Measurements from ENCODE around the gene PBX1.

The PBX1 gene

GRCh38 chr1:164667600-164667999 lies 108.6 kb downstream of the PBX1 start:
- DNase-seq (ENCODE audit: low read depth, low spot score): no peak

- DNase-seq (ENCODE audit: low read depth, low spot score): no peak
Measured at GRCh38 chr1:164668491-164669400, 109.8 kb downstream of the PBX1 start.

GRCh38 chr1:164670026-164670425 lies 111.0 kb downstream of the PBX1 start:
- DNase-seq (ENCODE audit: low read depth, low spot score): no peak

- no peak for DNase-seq (ENCODE audit: low read depth, low spot score)
Measured at GRCh38 chr1:164670786-164671185, 111.8 kb downstream of the PBX1 start.

- DNase-seq (ENCODE audit: low read depth, low spot score): no peak
Measured at GRCh38 chr1:164671323-164671965, 112.5 kb downstream of the PBX1 start.

GRCh38 chr1:164671966-164672571 lies 113.1 kb downstream of the PBX1 start:
- no peak for DNase-seq (ENCODE audit: low read depth, low spot score)

DNA sequence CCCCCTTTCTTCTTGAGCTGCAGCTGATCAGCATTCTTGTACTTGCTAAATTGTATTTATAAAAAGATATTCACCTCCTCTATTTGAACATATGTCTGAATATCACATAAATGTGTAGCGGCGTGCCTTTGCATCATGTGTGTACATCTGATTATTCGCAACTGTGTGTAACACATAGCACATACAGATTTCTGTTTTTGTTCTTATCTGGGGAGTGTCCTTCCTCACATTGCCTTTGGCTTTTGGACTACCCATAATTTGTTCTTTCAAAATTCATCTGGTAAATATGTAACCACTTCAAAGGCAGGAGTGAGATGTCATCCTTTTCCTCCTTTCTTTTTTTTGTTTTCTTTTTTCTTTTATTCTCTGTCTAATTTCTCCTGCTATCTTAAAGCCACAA lies 113.6 kb downstream of the PBX1 start:
- DNase-seq (ENCODE audit: low read depth, low spot score): no peak

DNA sequence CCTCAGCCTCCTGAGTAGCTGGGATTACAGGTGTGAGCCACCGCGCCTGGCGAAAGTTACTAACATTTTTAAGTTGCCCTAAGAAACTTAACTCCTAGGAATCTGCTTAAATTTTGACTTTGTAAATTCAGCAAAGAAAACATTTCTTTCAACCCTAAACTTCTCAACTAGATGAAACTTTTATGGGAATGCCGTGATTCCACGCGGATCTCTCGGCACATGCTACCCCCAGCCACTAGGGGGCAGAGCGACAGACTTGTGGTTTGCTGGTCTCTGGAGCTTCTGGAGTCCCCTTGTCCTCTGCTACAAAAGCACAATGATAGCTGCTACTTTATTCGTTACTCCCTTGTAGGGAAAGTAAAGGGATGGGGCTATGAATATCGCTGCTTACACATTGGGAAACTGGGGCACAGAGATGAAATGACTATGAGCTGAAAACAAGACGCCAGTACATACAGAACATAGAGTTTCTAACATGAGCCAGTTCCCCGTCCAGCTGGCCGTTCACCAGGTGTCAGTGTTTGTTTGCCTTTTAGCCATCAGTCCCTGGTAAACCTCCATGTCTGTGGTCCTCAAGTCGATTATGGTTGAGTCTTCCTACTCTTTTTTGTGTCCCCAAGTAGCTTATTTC lies 114.7 kb downstream of the PBX1 start:
- no peak for DNase-seq (ENCODE audit: low read depth, low spot score)

DNA sequence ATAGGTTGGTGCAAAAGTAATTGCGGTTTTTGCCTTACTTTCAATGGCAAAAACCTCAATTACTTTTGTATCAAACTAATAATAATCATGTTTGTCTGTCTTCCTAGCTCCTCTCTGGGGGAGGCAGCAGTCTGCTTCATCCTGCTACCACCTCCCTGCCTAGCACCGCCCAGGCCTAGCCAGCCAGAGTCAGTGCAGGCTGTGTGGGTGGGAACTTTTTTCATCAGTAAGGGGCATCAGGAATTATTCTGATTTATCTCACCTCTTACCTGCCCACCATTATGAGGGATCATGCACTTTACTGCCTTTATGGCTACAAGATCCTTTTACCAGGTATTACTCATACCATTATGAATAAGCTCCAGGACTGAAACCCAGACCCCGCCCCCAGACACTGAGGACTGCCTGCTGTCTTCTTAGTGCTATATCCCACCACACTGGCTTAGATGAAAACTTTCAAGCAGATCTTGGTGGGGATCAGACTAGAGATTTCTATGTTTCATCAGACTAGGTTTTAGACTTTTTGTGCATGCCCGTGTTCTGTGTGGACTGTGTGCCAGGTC lies 116.4 kb downstream of the PBX1 start:
- DNase-seq (ENCODE audit: low read depth, low spot score): no peak

GRCh38 chr1:164678136-164678700 lies 119.2 kb downstream of the PBX1 start:
- DNase-seq (ENCODE audit: low read depth, low spot score): no peak

- no peak for DNase-seq (ENCODE audit: low read depth, low spot score)
Measured at GRCh38 chr1:164682570-164682969, 123.6 kb downstream of the PBX1 start.

DNA sequence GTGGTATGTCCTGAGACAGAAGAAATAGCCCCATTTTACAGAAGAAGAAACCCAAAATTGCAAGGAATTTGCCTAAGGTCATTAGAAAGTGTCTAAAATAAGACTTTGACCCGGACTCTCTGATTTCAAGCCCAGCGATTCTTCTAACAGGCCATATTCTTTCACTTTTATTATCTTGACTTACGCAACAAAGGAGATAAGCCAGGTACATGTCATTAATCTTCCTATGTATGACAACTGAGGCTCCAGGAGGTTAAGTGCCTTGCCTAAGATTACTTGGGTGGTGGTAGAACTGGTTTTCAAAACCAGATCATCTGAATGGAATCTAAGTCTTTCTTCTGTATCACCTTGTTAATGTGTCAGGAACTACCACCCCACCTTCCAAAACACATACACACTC lies 124.3 kb downstream of the PBX1 start:
- no peak for DNase-seq (ENCODE audit: low read depth, low spot score)

GRCh38 chr1:164685266-164686035 lies 126.5 kb downstream of the PBX1 start:
- DNase-seq (ENCODE audit: low read depth, low spot score): no peak

- no peak for DNase-seq (ENCODE audit: low read depth, low spot score)
Measured at GRCh38 chr1:164687777-164688176, 128.8 kb downstream of the PBX1 start.

- no peak for DNase-seq (ENCODE audit: low read depth, low spot score)
Measured at GRCh38 chr1:164688791-164689190, 129.8 kb downstream of the PBX1 start.

- DNase-seq (ENCODE audit: low read depth, low spot score): no peak
Measured at GRCh38 chr1:164689672-164690511, 130.9 kb downstream of the PBX1 start.

- DNase-seq (ENCODE audit: low read depth, low spot score): no peak
Measured at GRCh38 chr1:164692420-164692819, 133.4 kb downstream of the PBX1 start.

DNA sequence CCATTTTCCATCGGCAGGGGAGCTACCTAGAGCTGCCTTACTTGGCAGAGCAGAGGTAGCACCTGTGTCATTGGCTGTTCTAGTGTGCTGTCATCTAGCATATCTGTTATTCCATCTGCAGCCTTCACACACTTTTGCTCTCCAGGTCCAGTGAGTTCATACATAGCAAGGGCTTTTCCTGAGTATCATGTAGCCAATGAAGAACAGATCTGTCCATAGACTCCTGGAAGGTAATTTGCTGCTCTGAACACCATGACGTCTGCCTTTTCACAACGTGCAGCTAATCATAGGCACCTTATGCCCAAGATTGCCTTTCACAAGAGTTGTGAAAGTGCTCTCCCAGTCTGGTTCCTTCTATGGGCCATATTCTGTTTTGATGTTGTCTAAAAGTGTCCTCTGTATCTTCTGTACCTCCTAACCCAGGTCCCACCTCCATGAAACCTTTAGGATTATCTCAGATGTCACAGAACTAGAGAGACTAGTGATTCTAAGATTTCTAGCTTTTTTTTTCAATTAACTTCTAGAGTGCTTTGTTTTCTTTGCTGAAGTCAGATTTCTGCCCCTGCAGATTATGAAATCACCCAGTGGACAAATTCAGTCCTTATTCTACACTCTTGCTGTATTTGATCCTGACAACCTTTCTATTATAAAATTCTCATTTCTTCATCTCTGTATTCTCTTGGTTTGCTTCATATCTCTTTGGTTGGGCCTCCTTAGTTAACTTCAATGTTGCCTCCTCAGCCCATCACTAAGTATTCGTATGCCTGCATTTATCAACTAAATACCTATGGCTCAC lies 134.8 kb downstream of the PBX1 start:
- no peak for DNase-seq (ENCODE audit: low read depth, low spot score)

- no peak for DNase-seq (ENCODE audit: low read depth, low spot score)
Measured at GRCh38 chr1:164694505-164694904, 135.5 kb downstream of the PBX1 start.

Measured in activated CD4-positive, CD25-positive, alpha-beta regulatory T cell treated with anti-CD3 and anti-CD28 coated beads, Interleukin-2, amount 50 U/mL, for 16 hours (primary cell).